Measurements from ENCODE around the gene PRF1. TPM values are rescaled to one million over a fixed set of nuclear protein-coding genes. Genes with fewer than 3 reads are reported as not detected.
"Not testable (repeated sequence)": the region's sequence is repeated elsewhere in the genome, so short reads cannot be mapped to it uniquely, and the experiment has no call there.

The PRF1 gene
- total and polyA plus RNA-seq, 8 donors: 2.6 to 15.0 (median 4.5) TPM

- no peak overlapping the region for H3K27ac ChIP-seq
- no peaks in the 10 kb centered on the region for H3K36me3 ChIP-seq
- H3K4me1 ChIP-seq: no peaks in the 10 kb centered on the region
- DNase-seq (no peak), ATAC-seq (no peak)
- no peaks in the 10 kb centered on the region for H3K27me3 ChIP-seq
- H3K4me3 ChIP-seq: no peak overlapping the region
- TF ChIP-seq CTCF (IDR thresholded peaks at IDR 0.05): no peak
- intact Hi-C loops (cut with DNase I): no loop called here
- H3K9me3 ChIP-seq: peaks cover 0 to 9% of the 10 kb centered on the region in 2 donors
These were observed 31.5 kb upstream of the PRF1 start for GRCh38 chr10:70634011-70634410.

GRCh38 chr10:70631735-70632134, 29.2 kb upstream of the PRF1 start:
- ATAC-seq; intact Hi-C loops (cut with DNase I); DNase-seq: not testable (repeated sequence)

GRCh38 chr10:70629338-70629737, 26.8 kb upstream of the PRF1 start:
- DNase-seq (no peak), ATAC-seq (no peak)
- Histone ChIP-seq H3K9me3 (peaks cover 0 to 9% of the 10 kb centered on the region in 2 donors), H3K27me3 (no peaks in the 10 kb centered on the region), H3K27ac (no peak overlapping the region), H3K4me1 (no peaks in the 10 kb centered on the region), H3K4me3 (no peak overlapping the region), H3K36me3 (no peaks in the 10 kb centered on the region)
- intact Hi-C loops (cut with DNase I): no loop called here
- no peak for TF ChIP-seq CTCF (IDR thresholded peaks at IDR 0.05)

More at GRCh38 chr10:70631735-70632134, 29.2 kb upstream of the PRF1 start:
- H3K9me3 ChIP-seq, H3K27me3 ChIP-seq, H3K27ac ChIP-seq, H3K4me1 ChIP-seq, H3K4me3 ChIP-seq, H3K36me3 ChIP-seq: not testable (repeated sequence)

- no peak for TF ChIP-seq CTCF (IDR thresholded peaks at IDR 0.05)
- ATAC-seq (no peak), DNase-seq (no peak)
- intact Hi-C loops (cut with DNase I): no loop called here
- H3K4me3 ChIP-seq: no peak overlapping the region
- no peaks in the 10 kb centered on the region for H3K4me1 ChIP-seq
- peaks cover 0 to 9% of the 10 kb centered on the region in 2 donors for H3K9me3 ChIP-seq
- no peaks in the 10 kb centered on the region for H3K27me3 ChIP-seq
- no peak overlapping the region for H3K27ac ChIP-seq
- no peaks in the 10 kb centered on the region for H3K36me3 ChIP-seq
These were observed 23.5 kb upstream of the PRF1 start for GRCh38 chr10:70626056-70626455.

GRCh38 chr10:70622981-70623844, 20.7 kb upstream of the PRF1 start:
- DNase-seq (no peak), ATAC-seq (no peak)
- intact Hi-C loops (cut with DNase I): no loop called here
- Histone ChIP-seq H3K36me3 (no peaks in the 10 kb centered on the region), H3K4me1 (no peaks in the 10 kb centered on the region), H3K4me3 (no peak overlapping the region), H3K27ac (no peak overlapping the region), H3K27me3 (no peaks in the 10 kb centered on the region), H3K9me3 (peaks cover 0 to 11% of the 10 kb centered on the region in 2 donors)
- TF ChIP-seq CTCF (IDR thresholded peaks at IDR 0.05): no peak

All from left lung (tissue), 10 donors.